Omental fat pad (tissue), 4 donors: ENCODE measurements around the gene TLCD3A. TPM values are rescaled to one million over a fixed set of nuclear protein-coding genes. Genes with fewer than 3 reads are reported as not detected.
"Not testable (repeated sequence)": the region's sequence is repeated elsewhere in the genome, so short reads cannot be mapped to it uniquely, and the experiment has no call there.

ENCODE experiments used
- ATAC-seq: fragments of 150-250 bp; one replicate; pipeline ENCODE4 v1.9.1; 2016; ENCODE audit warnings: mild to moderate bottlenecking, moderate library complexity; ENCODE audit not compliant: low FRiP score
- DNase-seq: peaks from one replicate; pipeline ENCODE4 v3.0.0-alpha.2; 2019; ENCODE audit warnings: low spot score
- CTCF ChIP-seq, 3 donors: fragments of 450-650 bp; IDR thresholded peaks; one replicate each; pipeline ENCODE4 v1.5.1; 2016 to 2017; ENCODE audit warnings: antibody characterized with exemption in 3 of 3, mild to moderate bottlenecking in 3 of 3, moderate library complexity in 2 of 3
- total RNA-seq, 4 donors: library from RNA; depleted of rRNA; stranded (reverse); fragments of >200 nt; gene quantifications; one replicate each; pipeline ENCODE4 v1.1.0, GENCODE V29; 2016

The TLCD3A gene
- total RNA-seq, 4 donors from 2014 or later = 5.2 to 45.3 (median 7.5) TPM

GRCh38 chr17:690361-690760 is 42.0 kb upstream of the TLCD3A start:
- DNase-seq (no peak), ATAC-seq (no peak)
- TF ChIP-seq CTCF (IDR thresholded peaks at IDR 0.05) = no peak

- DNase-seq = no peak
- peak; percentile 75 for ATAC-seq
- TF ChIP-seq CTCF (IDR thresholded peaks at IDR 0.05) = no peak
These were observed 41.0 kb upstream of the TLCD3A start for GRCh38 chr17:691423-691822.

- DNase-seq (no peak), ATAC-seq (no peak)
- TF ChIP-seq CTCF (IDR thresholded peaks at IDR 0.05) = no peak
These were observed 40.3 kb upstream of the TLCD3A start for GRCh38 chr17:692116-692515.

GRCh38 chr17:693791-694638 is 38.4 kb upstream of the TLCD3A start:
- DNase-seq = no peak
- peak; percentile 77 for ATAC-seq
- TF ChIP-seq CTCF (IDR thresholded peaks at IDR 0.05) = no peak

- ATAC-seq (no peak), DNase-seq (no peak)
- TF ChIP-seq CTCF (IDR thresholded peaks at IDR 0.05) = no peak
These were observed 36.0 kb upstream of the TLCD3A start for GRCh38 chr17:696369-696768.

GRCh38 chr17:697682-698081 is 34.7 kb upstream of the TLCD3A start:
- DNase-seq (no peak), ATAC-seq (no peak)
- TF ChIP-seq CTCF (IDR thresholded peaks at IDR 0.05) = no peak

GRCh38 chr17:698096-698495 is 34.3 kb upstream of the TLCD3A start:
- ATAC-seq, DNase-seq: not testable (repeated sequence)
